Neural progenitor cell (in vitro differentiated cells): Measurements from ENCODE around the gene DCAF7. TPM values are rescaled to one million over a fixed set of nuclear protein-coding genes. Genes with fewer than 3 reads are reported as not detected.
A peak's percentile ranks its signal among the peaks of the same experiment; 100 is the strongest.

ENCODE experiments used
- DNase-seq: peaks from one replicate; pipeline ENCODE4 v3.0.0-alpha.2; 2016; ENCODE audit warnings: low spot score
- H2AFZ ChIP-seq: fragments of 200-600 bp; sonication (generic); replicated peaks from 2 replicates; pipeline ENCODE4 v1.6.1; 2016; ENCODE audit warnings: antibody characterized with exemption
- H3F3A ChIP-seq: fragments of 200-600 bp; sonication (generic); 2 replicates; pipeline ENCODE4 v1.6.1; 2016; ENCODE audit warnings: antibody characterized with exemption, low read depth
- H3K27ac ChIP-seq: fragments of 200-600 bp; sonication (generic); 2 replicates; pipeline ENCODE4 v1.5.1; 2016; ENCODE audit warnings: mild to moderate bottlenecking
- H3K27me3 ChIP-seq: fragments of 200-600 bp; sonication (generic); 2 replicates; pipeline ENCODE4 v1.6.1; 2016; ENCODE audit warnings: mild to moderate bottlenecking, moderate library complexity
- H3K36me3 ChIP-seq: fragments of 200-600 bp; sonication (generic); 2 replicates; pipeline ENCODE4 v1.5.1; 2016
- H3K4me1 ChIP-seq: fragments of 200-600 bp; sonication (generic); 2 replicates; pipeline ENCODE4 v1.6.1; 2016; ENCODE audit warnings: mixed run types
- H3K4me2 ChIP-seq: fragments of 200-600 bp; sonication (generic); 2 replicates; pipeline ENCODE4 v1.6.1; 2016
- H3K4me3 ChIP-seq: fragments of 200-600 bp; sonication (generic); 2 replicates; pipeline ENCODE4 v1.5.1; 2016
- H3K79me2 ChIP-seq: fragments of 200-600 bp; sonication (generic); 2 replicates; pipeline ENCODE4 v1.6.1; 2016; ENCODE audit warnings: low read depth
- H3K9ac ChIP-seq: fragments of 200-600 bp; sonication (generic); 2 replicates; pipeline ENCODE4 v1.6.1; 2016
- H3K9me3 ChIP-seq: fragments of 200-600 bp; sonication (generic); 2 replicates; pipeline ENCODE4 v1.5.1; 2016; ENCODE audit warnings: low read depth
- H4K20me1 ChIP-seq: fragments of 200-600 bp; sonication (generic); 2 replicates; pipeline ENCODE4 v1.6.1; 2016; ENCODE audit warnings: low read depth
- H3K27ac Mint-ChIP-seq: 3 replicates; pipeline ENCODE4 v1.8.0; 2021; ENCODE audit warnings: mixed read lengths
- H3K27me3 Mint-ChIP-seq: 2 replicates; pipeline ENCODE4 v1.8.0; 2022; ENCODE audit warnings: low read depth, mild to moderate bottlenecking, inconsistent platforms, moderate library complexity, mixed read lengths; ENCODE audit not compliant: insufficient read depth
- H3K36me3 Mint-ChIP-seq: 3 replicates; pipeline ENCODE4 v1.8.0; 2021; ENCODE audit warnings: mixed read lengths
- H3K4me1 Mint-ChIP-seq: 3 replicates; pipeline ENCODE4 v1.8.0; 2021; ENCODE audit warnings: mixed read lengths
- H3K4me3 Mint-ChIP-seq: 3 replicates; pipeline ENCODE4 v1.8.0; 2021; ENCODE audit warnings: mild to moderate bottlenecking, moderate library complexity, mixed read lengths
- H3K9me3 Mint-ChIP-seq: 3 replicates; pipeline ENCODE4 v1.8.0; 2020; ENCODE audit warnings: mixed read lengths
- EZH2 ChIP-seq: fragments of 200-600 bp; sonication (generic); IDR thresholded peaks from 2 replicates; pipeline ENCODE4 v1.6.1; 2017; ENCODE audit warnings: antibody characterized with exemption, mild to moderate bottlenecking, moderate library complexity
- EZH2phosphoT487 ChIP-seq: fragments of 200-600 bp; sonication (generic); IDR thresholded peaks from 2 replicates; pipeline ENCODE4 v1.6.1; 2017; ENCODE audit warnings: antibody characterized with exemption
- total RNA-seq: library from RNA; depleted of rRNA; stranded (reverse); fragments of >200 nt; gene quantifications from 2 replicates; pipeline ENCODE4 v1.2.3, GENCODE V29; 2015; ENCODE audit warnings: low replicate concordance
- TF ChIP-seq, protein P1 (sequence below): fragments of 200-600 bp; sonication (generic); IDR thresholded peaks from 2 replicates; pipeline ENCODE4 v1.5.1; 2017; ENCODE audit warnings: antibody characterized with exemption, mild to moderate bottlenecking

Gene DCAF7
- total RNA-seq, 1 donor from 2014 or later = 56.5 TPM

DNA sequence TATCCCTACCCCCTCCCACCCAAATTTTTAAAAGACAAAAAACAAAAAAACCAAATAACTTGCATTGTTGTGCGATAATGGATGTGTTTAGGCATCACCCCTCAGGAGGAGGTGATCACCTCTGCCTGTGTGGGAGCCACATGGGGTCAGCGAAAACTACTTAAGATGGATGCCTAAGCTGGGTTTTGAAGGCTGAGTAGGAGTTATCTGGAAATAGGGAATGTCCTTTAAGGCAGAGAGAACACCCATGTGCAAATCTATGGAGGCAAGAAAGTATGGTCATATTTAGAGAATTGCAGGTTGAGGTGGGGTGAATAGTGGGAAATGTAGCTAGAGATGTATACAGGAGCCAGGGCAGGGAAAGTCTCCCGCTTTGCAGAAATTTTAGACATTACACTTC is 44.9 kb downstream of the DCAF7 start:
- no peaks in the 10 kb centered on the region for H3K9me3 Mint-ChIP-seq
- H3K4me3 Mint-ChIP-seq = no peak overlapping the region
- no peak overlapping the region for H2AFZ ChIP-seq
- H4K20me1 ChIP-seq = no peaks in the 10 kb centered on the region
- H3K9me3 ChIP-seq = no peaks in the 10 kb centered on the region
- H3K27ac Mint-ChIP-seq = no peak overlapping the region
- no peak overlapping the region for H3K9ac ChIP-seq
- peaks cover 2% of the 10 kb centered on the region for H3K27me3 Mint-ChIP-seq
- no peak for TF ChIP-seq EZH2phosphoT487
- TF ChIP-seq, protein P1, sequence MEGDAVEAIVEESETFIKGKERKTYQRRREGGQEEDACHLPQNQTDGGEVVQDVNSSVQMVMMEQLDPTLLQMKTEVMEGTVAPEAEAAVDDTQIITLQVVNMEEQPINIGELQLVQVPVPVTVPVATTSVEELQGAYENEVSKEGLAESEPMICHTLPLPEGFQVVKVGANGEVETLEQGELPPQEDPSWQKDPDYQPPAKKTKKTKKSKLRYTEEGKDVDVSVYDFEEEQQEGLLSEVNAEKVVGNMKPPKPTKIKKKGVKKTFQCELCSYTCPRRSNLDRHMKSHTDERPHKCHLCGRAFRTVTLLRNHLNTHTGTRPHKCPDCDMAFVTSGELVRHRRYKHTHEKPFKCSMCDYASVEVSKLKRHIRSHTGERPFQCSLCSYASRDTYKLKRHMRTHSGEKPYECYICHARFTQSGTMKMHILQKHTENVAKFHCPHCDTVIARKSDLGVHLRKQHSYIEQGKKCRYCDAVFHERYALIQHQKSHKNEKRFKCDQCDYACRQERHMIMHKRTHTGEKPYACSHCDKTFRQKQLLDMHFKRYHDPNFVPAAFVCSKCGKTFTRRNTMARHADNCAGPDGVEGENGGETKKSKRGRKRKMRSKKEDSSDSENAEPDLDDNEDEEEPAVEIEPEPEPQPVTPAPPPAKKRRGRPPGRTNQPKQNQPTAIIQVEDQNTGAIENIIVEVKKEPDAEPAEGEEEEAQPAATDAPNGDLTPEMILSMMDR = no peak
- TF ChIP-seq EZH2 = no peak
- no peak overlapping the region for H3K4me3 ChIP-seq
- no peaks in the 10 kb centered on the region for H3K27me3 ChIP-seq
- H3K79me2 ChIP-seq = no peaks in the 10 kb centered on the region
- H3F3A ChIP-seq = no peaks in the 10 kb centered on the region
- peak overlapping the region; percentile 10 for H3K27ac ChIP-seq
- DNase-seq = no peak
- H3K36me3 ChIP-seq = no peaks in the 10 kb centered on the region
- H3K36me3 Mint-ChIP-seq = peaks cover 4% of the 10 kb centered on the region
- H3K4me1 ChIP-seq = peaks cover 2% of the 10 kb centered on the region
- H3K4me2 ChIP-seq = no peak overlapping the region
- peaks cover 2% of the 10 kb centered on the region for H3K4me1 Mint-ChIP-seq

DNA sequence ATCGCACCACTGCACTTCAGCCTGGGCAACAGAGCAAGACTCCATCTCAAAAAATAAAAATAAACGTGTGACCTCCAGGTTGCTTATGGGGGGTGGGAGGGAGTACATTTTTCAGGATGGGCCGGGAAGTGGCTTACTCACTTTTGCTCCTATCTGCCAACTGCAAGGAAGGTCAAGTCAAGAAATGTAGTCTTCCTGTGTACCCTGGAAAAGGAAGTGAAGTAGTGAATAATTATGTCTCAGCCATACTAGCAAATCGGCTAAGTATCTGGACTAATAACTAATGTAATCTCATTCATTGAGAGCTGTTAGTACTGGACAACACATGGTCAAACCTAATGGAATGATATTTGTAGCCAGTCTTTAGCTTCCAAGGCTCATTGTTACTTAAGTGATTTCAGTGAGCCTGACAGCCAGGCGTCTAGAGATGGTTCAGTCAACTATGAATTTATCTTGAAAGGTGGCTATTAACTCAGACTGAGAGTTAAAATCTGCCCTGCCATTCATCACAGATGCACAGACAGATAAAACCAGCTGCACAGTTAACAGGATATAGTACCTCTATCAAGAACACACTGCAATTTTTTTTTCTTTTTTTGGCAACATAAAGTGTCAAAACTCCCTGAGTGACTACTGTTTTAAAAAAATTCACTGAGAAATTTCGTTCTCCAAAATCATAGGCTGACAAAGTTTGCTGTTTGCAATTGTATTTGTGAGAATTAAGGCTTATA is 46.7 kb downstream of the DCAF7 start:
- H3K9me3 ChIP-seq = no peaks in the 10 kb centered on the region
- H3K4me3 ChIP-seq = no peak overlapping the region
- no peak for DNase-seq

DNA sequence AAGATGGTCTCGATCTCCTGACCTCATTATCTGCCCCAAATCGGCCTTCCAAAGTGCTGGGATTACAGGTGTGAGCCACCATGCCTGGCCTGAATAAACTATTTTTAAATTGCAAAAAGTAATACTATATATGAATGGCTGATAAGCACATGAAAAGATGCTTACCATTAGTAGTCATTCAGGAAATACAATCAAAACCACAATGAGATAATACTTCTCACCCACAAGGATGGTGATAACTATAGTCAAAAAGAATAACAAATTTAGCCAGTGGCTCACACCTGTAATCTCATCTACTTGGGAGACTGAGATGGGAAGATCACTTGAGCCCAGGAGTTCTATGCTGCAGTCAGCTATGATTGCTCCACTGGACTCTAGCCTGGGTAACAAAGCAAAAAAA is 48.0 kb downstream of the DCAF7 start:
- peaks cover 4% of the 10 kb centered on the region for H3K27me3 Mint-ChIP-seq
- H3K4me1 ChIP-seq = peaks cover 11% of the 10 kb centered on the region
- no peak overlapping the region for H3K4me3 Mint-ChIP-seq
- H3K27ac ChIP-seq = no peak overlapping the region
- TF ChIP-seq EZH2phosphoT487 = no peak
- TF ChIP-seq, protein P1 = no peak
- TF ChIP-seq EZH2 = no peak
- H3K36me3 Mint-ChIP-seq = peaks cover 4% of the 10 kb centered on the region
- H3K9ac ChIP-seq = no peak overlapping the region
- H3K4me1 Mint-ChIP-seq = peaks cover 12% of the 10 kb centered on the region
- H3K9me3 ChIP-seq = no peaks in the 10 kb centered on the region
- H4K20me1 ChIP-seq = no peaks in the 10 kb centered on the region
- no peak overlapping the region for H3K4me3 ChIP-seq
- no peak overlapping the region for H3K4me2 ChIP-seq
- no peak overlapping the region for H2AFZ ChIP-seq
- no peaks in the 10 kb centered on the region for H3K9me3 Mint-ChIP-seq
- H3K27me3 ChIP-seq = no peaks in the 10 kb centered on the region
- no peaks in the 10 kb centered on the region for H3K36me3 ChIP-seq
- peaks cover 5% of the 10 kb centered on the region for H3F3A ChIP-seq
- peaks cover 11% of the 10 kb centered on the region for H3K79me2 ChIP-seq
- DNase-seq = no peak
- H3K27ac Mint-ChIP-seq = no peak overlapping the region

More for the DNA sequence above, 46.7 kb downstream of the DCAF7 start:
- no peak overlapping the region for H3K4me3 Mint-ChIP-seq
- H3K27ac Mint-ChIP-seq = no peak overlapping the region
- TF ChIP-seq, protein P1 = no peak
- no peak for TF ChIP-seq EZH2phosphoT487
- no peak for TF ChIP-seq EZH2
- peaks cover 7% of the 10 kb centered on the region for H3K79me2 ChIP-seq
- H3K4me2 ChIP-seq = no peak overlapping the region
- peaks cover 11% of the 10 kb centered on the region for H3K4me1 ChIP-seq
- no peaks in the 10 kb centered on the region for H3K9me3 Mint-ChIP-seq
- no peaks in the 10 kb centered on the region for H4K20me1 ChIP-seq
- H3K36me3 Mint-ChIP-seq = no peaks in the 10 kb centered on the region
- peaks cover 5% of the 10 kb centered on the region for H3F3A ChIP-seq
- H3K4me1 Mint-ChIP-seq = peaks cover 12% of the 10 kb centered on the region
- no peak overlapping the region for H3K27ac ChIP-seq
- no peaks in the 10 kb centered on the region for H3K36me3 ChIP-seq
- no peaks in the 10 kb centered on the region for H3K27me3 ChIP-seq
- no peak overlapping the region for H3K9ac ChIP-seq
- H3K27me3 Mint-ChIP-seq = peaks cover 4% of the 10 kb centered on the region
- no peak overlapping the region for H2AFZ ChIP-seq
